Epithelial cell of proximal tubule (primary cell): ENCODE data around the gene MYOZ2. TPM values are rescaled to one million over a fixed set of nuclear protein-coding genes. Genes with fewer than 3 reads are reported as not detected.

Experiments used
- DNase-seq: peaks from one replicate; pipeline ENCODE4 v3.0.0-alpha.2; 2011; ENCODE audit warnings: low read depth
- H3K4me3 ChIP-seq: 2 replicates; pipeline ENCODE4 v1.5.1; 2011; ENCODE audit warnings: low read depth, mild to moderate bottlenecking, low read length
- total RNA-seq: library from RNA; depleted of rRNA; stranded (reverse); fragments of >200 nt; gene quantifications from 2 replicates; pipeline ENCODE4 v1.2.3, GENCODE V29; 2015
- TF ChIP-seq, protein P1 (sequence below): conservative IDR thresholded peaks from 2 replicates; pipeline ENCODE4 v1.5.1; 2012; ENCODE audit warnings: low read depth, mild to moderate bottlenecking, low read length

Gene MYOZ2
- total RNA-seq, 1 donor from 2014 or later = 0.40 TPM

DNA sequence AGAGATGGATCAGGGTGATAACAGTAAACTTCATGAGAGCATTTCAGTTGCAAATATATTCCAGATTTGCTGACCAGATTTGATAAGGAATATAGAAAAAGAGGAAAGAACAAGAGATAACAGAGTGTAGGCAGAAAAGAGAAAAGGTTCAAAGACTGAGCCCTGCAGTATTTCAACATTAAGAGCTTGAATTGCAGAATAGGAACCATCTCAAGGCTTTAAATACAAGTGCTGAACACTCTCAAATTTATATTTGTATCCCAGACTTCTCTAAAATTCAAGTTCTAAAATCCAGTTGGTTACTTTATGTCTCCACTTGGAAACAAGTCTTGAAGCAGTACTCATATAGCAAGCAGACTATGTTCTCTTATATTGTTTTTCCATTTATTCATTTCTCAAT lies 9.7 kb upstream of the MYOZ2 start:
- no peak for DNase-seq
- no peak overlapping the region for H3K4me3 ChIP-seq
- TF ChIP-seq, protein P1, sequence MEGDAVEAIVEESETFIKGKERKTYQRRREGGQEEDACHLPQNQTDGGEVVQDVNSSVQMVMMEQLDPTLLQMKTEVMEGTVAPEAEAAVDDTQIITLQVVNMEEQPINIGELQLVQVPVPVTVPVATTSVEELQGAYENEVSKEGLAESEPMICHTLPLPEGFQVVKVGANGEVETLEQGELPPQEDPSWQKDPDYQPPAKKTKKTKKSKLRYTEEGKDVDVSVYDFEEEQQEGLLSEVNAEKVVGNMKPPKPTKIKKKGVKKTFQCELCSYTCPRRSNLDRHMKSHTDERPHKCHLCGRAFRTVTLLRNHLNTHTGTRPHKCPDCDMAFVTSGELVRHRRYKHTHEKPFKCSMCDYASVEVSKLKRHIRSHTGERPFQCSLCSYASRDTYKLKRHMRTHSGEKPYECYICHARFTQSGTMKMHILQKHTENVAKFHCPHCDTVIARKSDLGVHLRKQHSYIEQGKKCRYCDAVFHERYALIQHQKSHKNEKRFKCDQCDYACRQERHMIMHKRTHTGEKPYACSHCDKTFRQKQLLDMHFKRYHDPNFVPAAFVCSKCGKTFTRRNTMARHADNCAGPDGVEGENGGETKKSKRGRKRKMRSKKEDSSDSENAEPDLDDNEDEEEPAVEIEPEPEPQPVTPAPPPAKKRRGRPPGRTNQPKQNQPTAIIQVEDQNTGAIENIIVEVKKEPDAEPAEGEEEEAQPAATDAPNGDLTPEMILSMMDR = no peak

DNA sequence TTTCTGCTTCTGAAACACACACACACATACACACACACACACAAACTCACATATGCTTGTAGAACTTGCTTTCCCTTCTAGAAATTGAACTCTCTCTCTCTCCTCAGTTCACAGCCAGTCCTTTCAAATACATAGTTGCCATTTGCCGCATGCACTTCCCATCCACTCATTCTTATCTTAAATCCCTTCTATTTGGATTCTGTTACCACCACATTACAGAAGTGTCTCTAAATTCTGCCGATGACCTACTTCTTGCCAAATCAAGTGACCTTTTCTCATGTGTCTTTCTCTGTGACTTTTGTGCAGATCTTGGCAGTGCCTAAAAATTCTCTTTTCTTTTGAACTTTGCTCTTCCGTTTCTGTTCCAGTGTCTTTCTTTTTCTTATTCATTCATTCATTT lies 7.5 kb upstream of the MYOZ2 start:
- no peak overlapping the region for H3K4me3 ChIP-seq
- DNase-seq = no peak
- TF ChIP-seq, protein P1 = no peak

DNA sequence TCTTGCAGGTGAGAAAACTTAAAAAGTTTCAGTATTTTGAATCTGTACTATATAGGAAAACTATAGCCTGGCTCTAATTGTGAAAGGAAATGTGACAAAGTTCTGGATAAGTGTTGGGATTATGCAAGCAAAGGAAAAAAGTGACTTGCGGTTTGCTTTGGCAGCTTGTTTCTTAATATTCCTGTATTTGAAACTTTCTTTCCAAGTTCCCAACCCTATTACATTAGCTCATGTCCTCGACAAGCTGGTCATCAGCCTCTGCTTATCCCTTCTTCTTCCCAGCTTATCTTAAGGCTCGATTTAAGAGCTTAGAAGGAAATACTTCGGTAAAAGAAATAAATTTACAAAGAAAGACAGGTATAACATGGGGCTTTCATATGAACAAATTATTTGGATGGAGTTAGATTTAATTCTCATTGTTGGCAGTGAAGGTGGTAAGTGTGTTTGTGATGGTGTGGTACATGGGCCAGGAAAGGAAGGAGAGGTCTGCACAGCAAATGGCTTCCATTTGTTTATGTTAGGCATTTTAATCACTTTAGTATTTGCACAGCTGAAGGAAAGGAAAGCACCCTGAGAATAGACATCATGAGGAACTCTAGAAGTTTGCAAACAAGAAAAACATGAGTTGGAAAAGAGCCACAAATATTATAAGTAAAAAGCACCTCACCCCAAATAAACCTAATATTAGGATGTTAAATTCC lies 5.1 kb upstream of the MYOZ2 start:
- no peak for DNase-seq
- TF ChIP-seq, protein P1 = no peak
- no peak overlapping the region for H3K4me3 ChIP-seq

DNA sequence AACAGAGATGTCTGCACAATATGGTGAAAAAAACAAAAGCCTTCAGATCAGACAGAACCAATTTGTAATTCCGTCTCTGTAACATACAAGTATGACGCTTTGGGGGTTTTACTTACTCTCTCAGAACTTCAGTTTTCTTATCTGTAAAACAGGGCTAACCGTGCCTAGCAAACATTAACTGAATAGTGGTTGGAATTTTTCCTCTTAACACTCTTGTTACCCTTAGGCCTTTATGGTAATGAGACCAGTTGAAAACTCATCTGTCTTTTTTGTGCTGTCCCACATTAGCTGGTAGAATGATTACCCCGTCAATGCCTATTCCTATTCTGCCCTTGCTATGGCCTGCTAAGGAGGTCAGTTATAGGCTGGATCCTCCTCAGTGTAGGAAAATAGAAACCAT lies 4.5 kb upstream of the MYOZ2 start:
- H3K4me3 ChIP-seq = no peak overlapping the region
- no peak for DNase-seq
- TF ChIP-seq, protein P1 = no peak

DNA sequence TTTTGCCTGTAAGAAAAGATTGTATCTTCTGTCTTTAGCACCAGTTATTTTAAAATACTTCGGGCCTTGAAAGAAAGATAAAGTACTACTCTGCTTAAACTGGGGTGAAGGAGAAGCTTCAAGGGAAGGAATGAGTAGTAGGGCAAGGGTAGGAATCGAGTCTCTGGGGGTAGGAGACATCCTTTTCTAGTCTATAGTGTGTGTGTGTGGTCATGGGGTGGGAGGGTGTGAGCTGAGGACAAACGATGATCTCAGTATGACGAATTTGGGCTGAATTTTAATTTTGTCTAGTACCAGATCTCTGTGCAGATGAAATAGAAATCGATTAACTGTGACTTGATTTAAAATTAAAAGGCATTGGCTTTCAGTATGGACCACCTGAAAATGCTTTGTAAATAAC lies 3.3 kb upstream of the MYOZ2 start:
- no peak for DNase-seq
- no peak overlapping the region for H3K4me3 ChIP-seq
- TF ChIP-seq, protein P1 = no peak

DNA sequence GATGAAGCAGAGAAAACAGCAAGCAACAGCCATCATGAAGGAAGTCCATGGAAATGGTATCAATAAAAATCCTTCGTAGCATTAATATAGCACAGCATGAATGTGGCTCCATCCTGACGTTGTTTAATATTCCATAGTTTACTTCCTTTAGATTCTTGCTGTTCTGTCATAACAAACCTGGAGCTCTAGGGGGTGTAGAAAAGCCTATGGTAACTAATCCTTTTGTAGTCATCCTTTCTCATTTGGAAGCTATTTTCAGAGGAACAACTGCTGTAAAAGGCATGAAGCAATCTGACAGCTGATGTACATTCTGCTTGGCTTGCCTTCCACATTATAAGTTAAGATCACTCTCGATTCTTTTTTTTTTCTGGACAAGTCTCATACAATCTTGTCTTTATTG lies 914 bp downstream of the MYOZ2 start:
- no peak for DNase-seq
- no peak overlapping the region for H3K4me3 ChIP-seq
- TF ChIP-seq, protein P1 = no peak

DNA sequence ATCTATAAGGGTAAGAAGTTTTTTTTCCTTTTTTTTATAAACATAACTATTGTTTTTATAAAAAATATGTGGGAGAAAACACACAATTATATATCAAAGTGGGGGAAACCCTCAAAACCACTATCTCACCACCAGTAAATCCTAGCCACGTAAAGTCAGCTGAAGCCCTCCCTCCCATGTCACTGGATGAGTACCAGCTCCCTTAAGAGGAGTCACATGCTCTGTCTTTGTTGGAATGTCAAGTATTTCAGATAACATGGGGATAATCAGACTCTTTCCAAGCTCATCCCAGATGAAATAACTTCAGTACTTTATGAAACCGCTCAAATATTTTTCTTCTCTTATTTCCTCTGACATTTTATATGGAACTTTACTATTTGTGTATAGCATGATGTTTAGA lies 2.4 kb downstream of the MYOZ2 start:
- TF ChIP-seq, protein P1 = no peak
- H3K4me3 ChIP-seq = no peak overlapping the region
- no peak for DNase-seq
